ENCODE measurements around the gene TMEM131L.
"Not testable (repeated sequence)": the region's sequence is repeated elsewhere in the genome, so short reads cannot be mapped to it uniquely, and the experiment has no call there.

The TMEM131L gene

GRCh38 chr4:153652051-153652784 lies 186.1 kb downstream of the TMEM131L start:
- no peak for TF ChIP-seq CTCF (IDR thresholded peaks at IDR 0.05; ENCODE audit: control extremely low read depth, extremely low read depth, low read depth, missing control alignments)
- CTCF ChIA-PET = interaction anchor here (1.0 to 1.5 kb wide), 3 partner anchors 9 to 308 kb away, joined by 3 to 7 read pairs (median 3); partner anchors contain the start of gene MND1
- DNase-seq (ENCODE audit: extremely low spot score) = no peak
- POLR2A ChIA-PET = no interaction called here

DNA sequence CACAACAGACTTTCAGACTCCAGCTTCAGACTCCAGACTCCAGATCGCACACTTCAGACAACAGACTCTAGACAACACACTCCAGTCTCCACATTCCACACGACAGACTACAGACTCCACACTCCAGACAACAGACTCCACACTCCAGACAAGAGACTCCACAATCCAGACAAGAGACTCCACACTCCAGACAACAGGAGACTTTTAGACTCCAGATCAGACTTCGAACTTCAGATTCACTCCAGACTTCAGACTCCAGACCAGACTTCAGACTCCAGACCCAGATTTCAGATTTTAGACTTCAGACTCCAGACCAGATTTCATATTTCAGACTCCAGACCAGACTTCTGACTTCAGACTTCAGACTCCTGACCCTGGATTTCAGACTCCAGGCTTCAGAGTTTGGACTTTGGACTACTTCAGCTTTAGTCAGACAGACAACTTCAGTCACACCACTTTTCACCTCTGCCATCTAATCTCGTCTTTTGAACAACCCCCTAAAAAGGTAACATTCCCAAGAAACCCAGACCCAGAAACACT lies 188.9 kb downstream of the TMEM131L start:
- CTCF ChIA-PET = interaction anchor here (1.3 kb wide), 1 partner anchor 11 kb away, joined by 3 read pairs; no protein-coding TSS in a partner anchor
- POLR2A ChIA-PET = no interaction called here
- DNase-seq (ENCODE audit: extremely low spot score) = no peak
- no peak for TF ChIP-seq CTCF (IDR thresholded peaks at IDR 0.05; ENCODE audit: control extremely low read depth, extremely low read depth, low read depth, missing control alignments)

GRCh38 chr4:153655928-153656327 lies 189.8 kb downstream of the TMEM131L start:
- no peak for DNase-seq (ENCODE audit: extremely low spot score)
- CTCF ChIA-PET = interaction anchor here (1.7 to 2.2 kb wide), 2 partner anchors 8 to 13 kb away, joined by 4 to 7 read pairs; no protein-coding TSS in a partner anchor
- no peak for TF ChIP-seq CTCF (IDR thresholded peaks at IDR 0.05; ENCODE audit: control extremely low read depth, extremely low read depth, low read depth, missing control alignments)
- POLR2A ChIA-PET = no interaction called here

DNA sequence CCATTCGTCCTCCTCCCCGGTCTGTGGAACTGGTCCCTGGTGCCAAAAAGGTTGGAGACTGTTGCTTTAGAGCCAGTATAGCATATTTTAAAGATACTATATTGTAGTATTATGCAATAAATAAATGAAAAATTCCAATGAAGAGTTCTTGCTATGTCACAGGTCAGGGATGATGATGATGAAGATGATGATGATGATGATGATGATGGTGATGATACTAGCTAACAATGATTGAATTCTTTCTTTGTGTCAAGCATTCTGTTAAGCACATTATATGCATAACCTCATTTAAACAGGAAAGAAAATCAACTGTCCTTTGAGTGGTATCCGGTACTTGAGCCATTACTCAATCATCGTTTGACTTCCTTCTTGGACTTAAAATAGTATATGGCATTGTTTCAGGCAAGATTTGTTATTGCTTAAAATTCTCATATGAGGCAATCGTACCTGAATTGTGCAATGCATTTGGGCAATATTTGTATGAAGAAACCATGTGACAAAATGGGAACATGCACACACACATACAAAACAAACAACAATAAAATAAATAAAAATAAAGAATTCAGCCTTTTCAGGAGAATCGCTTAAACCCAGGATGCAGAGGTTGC lies 195.2 kb downstream of the TMEM131L start:
- no peak for TF ChIP-seq CTCF (IDR thresholded peaks at IDR 0.05; ENCODE audit: control extremely low read depth, extremely low read depth, low read depth, missing control alignments)

GRCh38 chr4:153661908-153662307 lies 195.7 kb downstream of the TMEM131L start:
- no peak for DNase-seq (ENCODE audit: extremely low spot score)
- ChIA-PET POLR2A (no interaction called here), CTCF (interaction anchor here (0.9 kb wide), 1 partner anchor 10 kb away, joined by 3 read pairs; no protein-coding TSS in a partner anchor)
- TF ChIP-seq CTCF (IDR thresholded peaks at IDR 0.05; ENCODE audit: control extremely low read depth, extremely low read depth, low read depth, missing control alignments) = no peak

More for the DNA sequence above, 195.2 kb downstream of the TMEM131L start:
- no peak for DNase-seq (ENCODE audit: extremely low spot score)
- ChIA-PET CTCF (interaction anchor here (0.9 kb wide), 1 partner anchor 10 kb away, joined by 3 read pairs; no protein-coding TSS in a partner anchor), POLR2A (no interaction called here)

- no peak for TF ChIP-seq CTCF (IDR thresholded peaks at IDR 0.05; ENCODE audit: control extremely low read depth, extremely low read depth, low read depth, missing control alignments)
- POLR2A ChIA-PET = no interaction called here
- CTCF ChIA-PET = no interaction called here
- no peak for DNase-seq (ENCODE audit: extremely low spot score)
Measured at GRCh38 chr4:153663667-153664066, 197.5 kb downstream of the TMEM131L start.

DNA sequence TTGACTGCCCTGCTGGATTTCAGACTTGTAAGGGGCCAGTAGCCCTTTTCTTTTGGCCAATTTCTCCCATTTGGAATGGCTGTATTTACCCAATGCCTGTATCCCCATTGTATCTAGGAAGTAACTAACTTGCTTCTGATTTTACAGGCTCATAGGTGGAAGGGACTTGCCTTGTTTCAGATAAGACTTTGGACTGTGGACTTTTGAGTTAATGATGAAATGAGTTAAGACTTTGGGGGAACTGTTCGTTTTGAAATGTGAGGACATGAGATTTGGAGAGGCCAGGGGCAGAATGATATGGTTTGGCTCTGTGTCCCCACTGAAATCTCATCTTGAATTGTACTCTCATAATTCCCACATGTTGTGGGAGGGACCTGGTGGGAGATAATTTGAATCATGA lies 200.3 kb downstream of the TMEM131L start:
- POLR2A ChIA-PET; DNase-seq (ENCODE audit: extremely low spot score); CTCF ChIA-PET: not testable (repeated sequence)

Data from GM10248 (cell line).